AML-193 (cell line): ENCODE data around the gene UBR4.
A peak's percentile ranks its signal among the peaks of the same experiment; 100 is the strongest.
"Not testable (repeated sequence)": the region's sequence is repeated elsewhere in the genome, so short reads cannot be mapped to it uniquely, and the experiment has no call there.

Experiments
- DNase-seq, 2 experiments: peaks; one replicate each; lab custom pipeline; 2025; lab: John Stamatoyannopoulos, UW

Gene UBR4

DNA sequence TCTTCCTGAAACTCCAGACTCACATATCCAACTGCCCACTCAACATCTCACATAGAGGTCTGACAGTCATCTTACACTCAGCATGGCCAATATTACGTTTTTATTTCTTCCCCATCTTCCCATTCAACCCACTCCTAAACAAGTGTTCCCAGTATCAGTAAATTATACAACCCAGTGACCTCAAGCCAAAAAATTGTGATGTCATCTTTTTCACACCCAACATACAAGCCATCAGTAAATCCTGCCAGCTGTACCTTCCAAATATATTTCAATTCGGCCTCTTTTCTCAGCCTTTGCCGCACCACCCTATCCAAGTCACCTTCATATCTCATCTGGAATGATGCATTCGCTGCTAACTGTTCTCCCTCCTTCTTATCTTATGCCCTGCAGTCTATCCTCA, 19.6 kb downstream of the UBR4 start:
- no peak for DNase-seq

DNA sequence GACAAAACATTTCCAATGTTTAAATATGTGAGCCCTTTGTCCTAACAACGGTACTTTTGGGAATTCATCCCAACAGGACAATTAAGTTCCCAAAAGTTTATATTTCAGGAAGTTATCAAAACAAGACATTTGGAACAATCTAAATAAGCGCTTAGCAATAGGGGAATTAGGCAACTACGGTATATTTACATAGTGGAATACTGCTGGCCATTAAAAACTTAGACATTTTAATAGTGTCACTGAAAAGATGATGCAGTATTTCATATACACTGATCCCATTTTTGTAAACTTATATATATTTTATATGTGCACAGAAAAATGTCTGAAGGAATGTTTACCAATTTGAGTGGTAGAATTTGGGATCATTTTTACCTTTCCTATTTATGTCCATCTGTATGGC, 20.8 kb downstream of the UBR4 start:
- DNase-seq: no peak

DNA sequence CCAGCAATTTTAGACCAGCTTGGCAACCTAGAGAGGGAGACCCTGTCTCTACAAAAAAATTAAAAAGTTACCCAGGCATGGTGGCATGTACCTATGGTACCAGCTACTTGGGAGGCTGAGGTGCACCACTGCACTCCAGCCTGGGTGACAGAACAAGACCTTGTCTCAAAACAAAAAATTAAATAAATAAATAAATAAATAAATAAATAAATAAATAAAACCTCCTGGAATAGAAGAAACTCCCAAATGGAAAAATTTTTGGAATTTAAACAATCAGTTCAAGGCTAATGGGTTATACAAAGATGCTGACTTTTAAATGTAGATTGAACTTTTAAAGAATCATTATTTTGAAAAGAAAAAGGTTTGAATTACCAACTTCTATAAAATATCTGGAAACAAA, 22.2 kb downstream of the UBR4 start:
- DNase-seq: no peak

DNA sequence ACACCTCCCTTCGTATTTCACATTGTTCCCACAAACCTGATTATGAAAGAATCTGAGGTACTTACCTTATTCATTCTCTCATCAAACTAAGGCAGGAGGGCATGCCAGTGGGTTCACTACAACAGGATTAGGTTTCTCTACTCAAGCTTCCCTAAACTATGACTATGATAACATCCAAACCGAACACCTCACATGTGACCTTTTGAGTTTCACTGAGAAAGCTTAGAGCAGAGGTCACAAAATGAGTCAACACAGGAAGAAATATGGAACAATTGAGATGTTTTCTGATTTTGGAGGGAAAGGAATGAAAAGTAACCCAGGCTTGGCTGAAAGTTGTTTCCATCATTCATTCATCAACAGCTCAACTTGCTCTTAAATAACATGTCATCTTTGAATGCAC, 24.1 kb downstream of the UBR4 start:
- DNase-seq: no peak

DNA sequence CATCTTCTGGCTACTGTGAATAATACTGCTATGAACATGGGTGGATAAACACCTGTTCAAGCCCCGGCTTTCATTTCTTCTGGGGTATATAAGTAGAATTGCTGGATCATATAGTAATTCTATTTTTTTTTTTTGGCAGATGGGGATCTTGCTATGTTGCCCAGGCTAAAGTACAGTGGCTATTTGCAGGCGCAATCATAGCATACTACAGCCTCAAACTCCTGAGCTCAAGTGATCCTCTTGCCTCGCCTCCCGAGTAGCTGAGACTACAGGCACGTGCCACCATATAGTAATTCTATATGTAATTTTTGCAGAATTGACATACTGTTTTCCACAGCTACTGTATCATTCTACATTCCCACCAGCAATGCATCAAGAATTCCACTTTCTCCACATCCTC, 27.8 kb downstream of the UBR4 start:
- DNase-seq: no peak

DNA sequence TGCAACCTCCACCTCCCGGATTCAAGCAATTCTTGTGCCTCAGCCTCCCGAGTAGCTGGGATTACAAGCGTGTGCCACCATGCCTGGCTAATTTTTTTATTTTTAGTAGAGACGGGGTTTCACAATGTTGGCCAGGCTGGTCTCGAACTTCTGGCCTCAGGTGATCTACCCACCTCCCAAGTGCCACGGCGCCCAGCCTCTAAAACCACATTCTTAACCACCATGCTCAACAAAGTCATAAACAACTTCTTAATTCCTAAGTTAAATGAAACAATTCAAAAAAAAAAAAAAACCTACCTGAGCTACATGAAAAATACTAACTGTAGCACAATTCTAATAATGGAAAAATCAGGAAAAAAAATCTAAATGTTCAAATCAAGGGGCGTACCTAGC, 29.8 kb downstream of the UBR4 start:
- not testable (repeated sequence) for DNase-seq

DNA sequence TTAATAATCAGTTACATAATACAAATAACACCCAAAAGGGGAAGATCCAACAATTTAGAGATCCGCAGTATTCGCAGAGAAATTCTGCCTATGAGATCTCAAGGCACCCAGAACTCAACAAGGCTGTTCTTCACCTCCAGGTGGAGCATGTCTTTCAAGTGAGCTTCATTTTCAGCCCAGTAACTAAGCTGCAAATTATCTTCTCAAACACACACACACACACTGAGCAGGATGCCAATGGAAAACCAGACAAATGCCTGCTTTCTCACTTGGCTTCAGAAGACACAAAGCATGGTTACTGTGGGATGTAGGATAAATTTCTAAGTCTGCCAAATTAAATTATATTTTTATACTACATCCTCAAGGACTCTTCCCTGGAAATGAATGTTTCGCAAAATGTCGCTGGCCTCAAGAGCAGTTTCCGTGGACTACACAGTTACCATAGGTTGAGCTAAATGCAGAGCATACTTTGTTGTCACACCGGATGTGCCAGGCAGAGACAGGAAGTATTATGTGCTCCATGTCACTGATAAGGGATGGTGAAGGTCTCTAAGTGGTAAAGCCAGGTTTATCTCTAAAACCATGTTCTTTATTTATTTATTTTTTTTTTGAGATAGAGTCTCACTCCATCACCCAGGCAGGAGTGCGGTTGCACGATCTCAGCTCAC, 30.3 kb downstream of the UBR4 start:
- DNase-seq: peak; percentile 8 to 37

DNA sequence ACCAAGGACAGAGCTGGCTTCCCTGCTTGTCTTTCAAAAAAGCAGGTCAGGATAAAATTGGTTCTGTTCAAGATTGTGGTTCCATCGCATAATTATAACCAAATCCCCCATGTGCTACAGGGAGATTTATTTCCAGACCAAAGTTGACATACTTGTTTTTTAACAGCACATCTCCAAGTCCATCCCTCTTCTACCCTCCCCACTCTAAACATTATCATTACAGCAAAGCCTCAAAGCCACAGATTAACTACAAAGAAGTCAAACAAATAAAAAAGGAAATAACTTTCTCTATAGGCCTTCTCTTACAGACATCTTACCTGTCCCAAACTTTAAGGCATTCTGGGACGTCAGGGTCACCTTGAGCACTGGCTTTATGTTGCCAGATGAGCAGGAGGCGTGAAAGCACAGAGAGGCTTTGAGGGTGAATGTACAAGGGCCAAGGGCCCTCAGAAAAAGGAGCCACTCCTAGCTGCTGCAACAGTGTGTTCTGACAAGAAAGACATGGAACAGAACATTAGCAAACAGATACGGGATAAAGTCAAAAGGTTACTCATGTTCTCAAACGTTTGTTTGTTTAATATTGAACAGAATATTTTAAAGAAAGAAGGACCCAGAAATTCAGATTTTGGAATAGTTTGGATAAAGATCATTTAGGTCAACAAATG, 31.2 kb downstream of the UBR4 start:
- DNase-seq: no peak

DNA sequence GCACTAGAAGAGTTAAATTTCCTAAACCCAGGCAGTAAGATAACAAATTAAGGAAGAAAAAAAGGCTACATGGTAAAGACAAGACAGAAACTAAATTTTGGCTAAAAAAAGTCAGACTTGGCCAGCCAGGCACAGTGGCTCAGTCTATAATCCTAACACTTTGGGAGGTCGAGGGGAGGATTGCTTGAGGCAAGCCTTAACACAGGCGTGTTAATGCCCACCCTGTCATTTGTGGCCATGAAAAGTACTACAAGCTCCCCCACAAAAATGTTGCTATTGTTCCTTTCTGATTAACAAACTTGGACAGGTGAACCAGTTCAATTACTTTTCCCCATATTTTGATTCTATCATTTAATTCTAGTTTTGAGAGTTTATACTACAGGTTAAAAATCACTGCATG, 32.3 kb downstream of the UBR4 start:
- no peak for DNase-seq

DNA sequence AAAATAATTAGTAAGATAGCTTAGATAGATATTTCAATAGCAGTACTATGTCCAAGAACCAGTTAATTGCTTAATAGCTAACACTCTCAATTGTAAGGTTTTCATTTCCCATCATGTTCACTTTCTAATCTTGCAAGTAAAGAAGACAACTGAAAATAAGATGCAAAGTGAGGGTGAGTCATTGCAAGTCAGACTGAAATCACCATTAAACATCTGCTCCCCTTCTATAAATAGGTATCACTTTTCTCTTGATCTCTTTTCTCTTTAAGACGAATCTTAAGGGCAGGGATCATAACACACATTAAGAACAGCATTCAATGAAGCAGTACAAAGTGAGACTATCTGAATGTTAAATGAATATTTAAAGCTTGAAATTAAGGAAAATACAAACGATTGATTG, 40.4 kb downstream of the UBR4 start:
- DNase-seq: no peak

DNA sequence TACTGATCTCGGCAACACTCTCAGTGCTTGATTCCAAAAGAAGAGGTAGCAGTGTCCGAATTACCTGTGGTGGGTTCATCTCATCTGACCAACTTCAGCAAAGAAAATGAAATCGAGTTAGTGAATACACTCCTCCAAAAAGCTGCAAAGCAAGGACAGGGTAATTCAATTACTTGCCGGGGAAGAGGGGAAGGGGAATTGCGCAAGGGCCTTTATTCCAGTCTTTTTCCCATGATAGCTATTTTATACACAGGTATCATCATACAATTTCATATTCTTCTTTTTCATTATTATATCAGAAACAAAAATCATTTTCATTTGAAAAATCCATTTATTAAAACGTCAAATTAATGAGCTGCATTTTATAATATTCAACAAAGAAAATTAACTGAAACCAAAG, 42.9 kb downstream of the UBR4 start:
- DNase-seq: no peak

DNA sequence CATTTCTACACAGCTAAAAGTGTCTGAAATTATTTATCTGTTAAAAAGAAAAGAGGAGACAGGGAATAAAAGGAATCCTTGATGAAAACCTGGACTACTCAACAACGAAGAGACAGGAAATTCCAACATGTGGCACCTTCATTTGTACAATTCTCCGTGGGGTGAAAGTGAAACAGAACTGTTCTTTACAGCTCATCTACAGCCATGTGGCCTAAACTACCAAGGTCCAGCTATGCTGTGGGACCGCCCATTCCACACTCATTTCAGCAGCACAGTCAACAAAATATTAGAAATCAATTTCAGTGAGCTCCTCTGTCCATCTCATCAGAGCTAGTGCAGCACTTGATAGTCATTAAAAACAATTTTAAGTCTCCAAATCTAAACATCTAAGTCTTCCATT, 44.0 kb downstream of the UBR4 start:
- no peak for DNase-seq

DNA sequence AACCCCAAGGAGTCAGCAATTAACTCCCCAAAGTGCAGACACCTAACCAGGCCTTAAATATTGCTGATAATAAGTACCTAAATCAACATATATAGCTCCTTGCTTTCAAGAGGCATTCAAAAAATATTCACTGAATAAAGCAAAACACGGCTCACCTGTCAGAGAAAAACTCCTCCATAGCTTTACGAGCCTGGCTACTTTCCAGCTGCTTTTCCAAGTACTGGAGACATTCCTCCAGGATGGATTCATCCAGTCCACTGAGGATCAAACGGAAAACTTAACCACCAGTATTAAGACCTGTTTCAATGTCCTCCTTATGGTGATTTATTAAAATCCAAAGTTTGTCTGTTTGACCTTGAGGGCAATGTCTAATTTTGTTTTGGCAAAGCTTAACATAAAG, 44.6 kb downstream of the UBR4 start:
- no peak for DNase-seq

DNA sequence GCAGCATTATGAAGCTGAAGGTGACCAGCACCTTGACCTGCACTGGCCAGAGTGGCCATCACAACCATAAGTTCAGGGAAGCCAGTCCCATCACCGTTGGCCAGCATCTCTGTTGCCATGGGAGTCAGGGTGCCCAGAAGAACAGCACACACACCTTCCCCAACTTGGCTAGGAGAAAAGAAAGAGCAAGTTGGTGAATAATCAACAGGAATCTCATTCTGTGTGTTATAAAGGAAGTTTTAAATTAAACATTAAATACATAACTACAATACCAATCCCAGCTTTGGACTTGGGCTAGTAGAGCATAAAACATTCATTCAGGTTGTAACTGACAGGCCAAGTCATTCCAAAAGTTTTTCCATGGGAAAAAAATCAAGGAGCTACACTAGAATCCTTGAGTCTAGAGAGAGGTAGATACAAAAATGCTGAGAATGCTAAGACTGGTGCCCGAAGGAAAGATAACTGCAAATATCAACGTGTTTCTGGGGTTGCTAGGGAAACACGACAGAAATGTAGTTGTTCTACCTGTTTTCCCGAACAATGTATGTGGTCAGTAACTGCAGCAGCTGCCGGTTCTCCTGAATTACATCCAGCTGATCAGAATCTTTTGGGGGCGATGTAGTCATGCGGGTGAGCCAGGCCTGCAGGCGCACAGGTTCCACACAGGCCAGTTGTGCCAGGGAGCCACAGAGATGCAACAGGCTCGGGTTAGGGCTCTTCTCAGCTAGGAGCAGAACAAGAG, 45.6 kb downstream of the UBR4 start:
- no peak for DNase-seq

DNA sequence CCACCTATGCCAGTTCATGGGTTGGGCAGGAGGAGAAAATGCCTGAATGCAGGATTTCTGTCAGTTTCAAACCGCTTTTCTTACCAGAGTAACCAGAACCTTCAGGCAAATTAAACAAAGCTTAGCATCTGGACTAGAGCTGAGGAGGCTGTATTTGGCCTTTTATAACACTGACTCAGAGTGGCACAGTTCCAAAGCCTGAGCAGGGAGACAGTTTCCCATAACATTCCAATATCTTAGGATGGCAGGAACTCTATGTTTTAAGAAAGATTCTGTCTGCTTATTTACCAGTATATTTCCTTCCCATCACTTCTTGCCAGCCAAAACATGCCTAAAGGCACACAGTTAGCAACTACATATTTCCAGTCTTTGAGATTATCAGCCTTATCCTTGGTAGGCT, 46.8 kb downstream of the UBR4 start:
- no peak for DNase-seq

DNA sequence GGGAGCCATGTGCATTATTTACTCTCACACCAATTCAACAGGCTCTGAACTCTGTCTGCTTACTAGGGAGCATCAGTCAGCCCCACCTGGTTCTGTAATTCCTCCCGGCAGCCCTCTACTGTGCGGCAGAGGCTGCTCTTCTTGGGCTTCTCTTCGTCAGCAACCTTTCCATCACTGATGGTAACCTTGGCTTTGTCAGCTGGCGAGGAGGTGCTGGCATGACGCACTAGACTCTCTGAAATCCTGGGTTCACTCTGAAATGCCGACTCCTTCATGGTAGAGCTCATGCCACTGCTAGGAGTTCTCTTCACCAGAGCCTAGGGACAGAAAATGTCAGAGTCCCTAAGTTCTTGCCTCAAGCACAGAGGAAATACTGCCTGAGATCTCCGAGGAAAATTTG, 49.2 kb downstream of the UBR4 start:
- no peak for DNase-seq

DNA sequence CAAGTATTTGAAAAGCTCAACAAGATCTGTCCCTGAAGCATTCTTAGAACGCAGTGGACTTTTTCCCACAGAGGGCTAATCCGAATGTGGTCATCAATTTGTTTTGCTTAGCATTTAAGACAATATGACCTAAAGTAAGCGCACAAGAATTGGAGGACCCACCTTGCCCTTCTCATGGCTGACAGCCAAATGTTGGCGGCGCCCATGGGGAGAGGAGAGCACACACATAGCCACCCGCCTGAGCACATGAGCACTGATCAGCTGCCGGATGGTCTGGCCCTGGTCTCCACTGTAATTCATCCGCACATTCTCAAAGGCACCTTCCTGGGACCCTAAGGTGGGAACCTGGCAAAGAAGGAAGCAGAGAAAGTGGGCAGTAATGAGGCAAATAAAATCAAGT, 52.4 kb downstream of the UBR4 start:
- no peak for DNase-seq

DNA sequence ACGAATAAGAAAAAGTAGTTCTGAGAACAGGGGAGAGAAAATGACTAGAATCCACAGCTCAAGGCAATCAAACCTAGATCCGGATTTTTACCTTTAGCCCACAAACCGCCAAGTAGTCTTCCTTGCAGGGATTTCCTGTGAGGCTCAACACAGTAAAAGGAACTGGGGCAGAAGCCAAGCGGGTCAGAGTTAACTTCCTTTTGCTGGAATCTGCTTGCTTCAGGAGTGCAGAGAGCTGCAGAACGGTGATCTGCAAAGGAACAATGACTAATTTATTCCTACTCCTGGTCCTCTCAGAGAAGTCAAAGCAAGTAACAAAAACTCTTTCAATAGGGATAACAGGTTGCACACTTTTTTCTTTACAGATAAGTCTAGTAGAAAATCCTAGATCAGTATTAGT, 53.4 kb downstream of the UBR4 start:
- no peak for DNase-seq

DNA sequence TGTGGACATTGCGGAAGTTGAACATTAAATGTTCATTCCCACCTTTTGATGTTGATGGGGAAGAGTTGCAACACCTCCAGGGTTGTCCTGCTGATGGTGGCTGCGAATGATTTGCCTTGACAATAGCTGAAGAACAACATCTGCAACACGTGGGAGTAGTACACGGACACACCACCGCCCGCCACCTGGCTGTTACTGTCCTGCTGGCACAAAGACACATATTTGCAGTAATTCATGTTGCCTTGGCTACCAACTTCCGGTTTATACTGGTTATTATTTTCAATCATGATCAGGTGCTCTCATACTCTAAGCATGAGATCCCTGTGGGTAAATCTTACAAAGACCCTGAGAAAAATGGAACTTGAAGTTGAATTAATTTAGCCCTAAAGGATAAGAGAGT, 55.2 kb downstream of the UBR4 start:
- no peak for DNase-seq

DNA sequence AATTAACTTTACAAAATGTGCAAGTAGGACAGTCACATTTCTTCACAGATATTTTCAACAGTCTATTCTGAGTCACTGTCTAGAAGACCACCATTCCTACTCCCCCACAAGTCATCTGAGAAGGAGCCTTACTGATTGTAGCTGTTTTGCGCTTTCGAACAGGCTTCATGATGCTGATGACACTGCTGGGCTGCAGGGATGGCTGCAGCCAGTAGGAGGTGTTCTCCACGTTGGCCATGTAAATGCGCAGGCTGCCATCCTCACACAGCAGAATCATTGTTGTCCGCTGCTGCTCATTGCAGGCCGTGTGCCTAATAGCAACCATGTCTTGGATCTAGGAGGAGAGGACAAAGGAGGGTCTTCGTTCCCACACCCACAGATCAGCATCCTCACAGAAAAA, 56.9 kb downstream of the UBR4 start:
- no peak for DNase-seq

DNA sequence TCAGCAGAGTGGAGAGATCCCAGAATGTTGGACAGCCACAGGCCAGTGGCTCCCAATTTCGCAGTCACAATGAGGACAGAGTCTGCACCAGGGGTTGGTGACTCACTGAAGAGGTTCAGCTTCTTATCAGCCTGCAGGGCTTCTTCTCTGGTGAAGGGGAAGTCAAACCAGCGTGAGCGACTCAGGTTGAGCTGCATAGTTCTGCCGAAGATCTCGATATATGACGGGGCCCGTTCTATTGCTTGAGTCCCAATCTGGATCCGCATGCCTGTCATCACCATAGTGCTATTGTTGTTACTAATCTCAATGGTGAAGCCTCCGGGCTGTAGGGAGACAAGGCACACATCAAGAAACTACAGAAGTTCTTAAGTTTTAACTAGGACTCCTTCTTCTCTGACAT, 58.5 kb downstream of the UBR4 start:
- no peak for DNase-seq

DNA sequence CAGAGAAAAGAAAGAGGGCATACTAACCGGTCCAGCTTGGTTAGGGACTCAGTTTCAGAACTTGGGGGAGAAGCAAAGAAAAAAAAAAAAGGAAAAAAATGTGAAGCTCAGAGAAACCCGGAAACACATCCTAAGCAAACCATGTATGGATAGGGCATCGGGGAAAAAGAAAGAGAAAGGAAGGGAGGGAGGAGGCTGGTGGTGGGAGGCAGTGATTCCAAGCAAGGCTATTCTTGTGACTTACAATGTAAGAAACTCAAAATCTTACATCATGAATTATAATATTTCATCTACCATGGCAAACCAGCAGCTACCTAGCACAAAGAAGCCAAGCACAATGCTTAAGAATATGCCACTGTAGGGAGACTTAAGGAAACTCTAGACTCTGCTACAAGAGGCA, 60.3 kb downstream of the UBR4 start:
- no peak for DNase-seq

DNA sequence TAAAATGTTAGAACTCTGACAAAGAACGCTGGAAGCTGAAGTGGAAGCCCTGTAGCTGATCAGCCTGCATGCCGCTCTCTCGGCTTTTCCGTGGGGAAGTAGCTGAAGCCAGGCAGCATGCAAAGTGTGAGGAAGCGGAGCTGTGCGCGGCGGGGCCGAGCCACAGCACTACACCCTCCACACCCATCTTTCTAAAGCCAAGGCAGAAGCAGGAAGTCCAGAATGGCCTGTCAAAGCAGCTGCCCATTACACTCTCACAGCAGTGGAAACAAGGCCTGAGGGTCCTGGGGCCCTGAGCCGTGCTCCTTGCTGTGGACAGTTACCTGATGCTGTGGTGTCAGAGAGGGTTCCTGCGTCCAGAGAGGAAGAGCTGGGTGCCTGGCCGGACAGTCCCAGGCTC, 69.6 kb downstream of the UBR4 start:
- no peak for DNase-seq

DNA sequence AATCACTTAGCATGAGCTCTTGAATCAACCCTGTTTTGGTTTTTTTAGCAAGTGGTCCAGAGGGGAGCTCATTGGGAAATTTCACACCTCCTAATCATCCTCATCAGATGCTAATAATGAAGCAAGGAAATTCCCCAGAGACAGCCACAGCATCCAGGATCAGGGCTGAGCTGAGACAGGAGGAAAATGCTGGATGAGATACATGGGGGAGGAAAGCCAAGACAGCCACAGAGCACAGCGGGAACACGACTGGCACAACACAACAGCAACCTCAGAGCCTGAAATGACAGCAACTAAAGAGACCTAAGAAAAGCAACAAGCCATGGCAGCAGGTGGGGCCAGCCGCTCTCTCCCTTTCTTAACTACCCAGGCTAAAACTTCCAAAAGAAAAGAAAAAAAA, 70.4 kb downstream of the UBR4 start:
- no peak for DNase-seq
